ENCODE data around the gene SLC25A30. TPM values are rescaled to one million over a fixed set of nuclear protein-coding genes. Genes with fewer than 3 reads are reported as not detected.

Gene SLC25A30
- total and polyA plus RNA-seq, 9 of the 15 experiments (the other 6 are each of a cell fraction or from before 2014, with no cell fraction given) = 1.1 to 11.1 (median 5.6) TPM

DNA sequence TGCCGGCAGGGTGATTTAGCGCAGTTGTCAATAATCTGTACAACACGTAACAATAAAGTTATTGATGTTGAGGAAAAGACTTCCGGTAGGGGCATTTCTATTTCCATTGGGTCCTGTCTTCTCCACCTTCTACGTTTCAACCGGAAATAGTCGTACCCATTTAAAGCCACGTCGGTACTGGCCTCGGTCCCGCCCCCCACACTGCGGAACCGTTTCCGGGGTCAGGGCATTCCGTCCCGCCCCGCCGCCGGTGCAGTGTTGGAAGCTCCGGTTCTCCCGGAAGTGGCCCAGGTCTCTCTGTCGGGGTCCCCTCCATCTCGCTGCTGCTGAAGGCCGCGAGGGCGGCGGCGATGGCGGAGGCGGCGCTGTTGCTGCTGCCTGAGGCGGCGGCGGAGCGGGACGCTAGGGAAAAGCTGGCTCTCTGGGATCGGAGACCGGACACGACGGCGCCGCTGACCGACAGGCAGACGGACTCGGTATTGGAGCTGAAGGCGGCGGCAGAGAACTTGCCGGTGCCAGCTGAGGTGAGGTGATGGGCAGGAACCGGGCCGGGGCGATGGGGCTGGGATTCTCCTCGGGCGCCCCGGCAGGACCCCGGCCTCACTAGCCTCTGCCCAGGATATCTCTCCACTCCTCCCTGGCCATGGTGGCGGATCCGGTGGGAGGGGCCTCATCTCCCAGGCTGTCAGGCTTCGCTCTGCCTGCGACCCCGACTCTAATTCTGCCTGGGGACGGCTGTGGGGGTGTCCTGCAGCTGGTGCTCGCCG, 46.7 kb upstream of the SLC25A30 start, which contains the start of gene COG3 (continued):
- no peak for TF ChIP-seq ZBTB17 (CRISPR knock-in tag; IDR thresholded peaks at IDR 0.05)
- TF ChIP-seq POLR2AphosphoS2 (IDR thresholded peaks at IDR 0.05; ENCODE audit: low read length) = no peak
- no peak for TF ChIP-seq RFX1 (IDR thresholded peaks at IDR 0.05)
- TF ChIP-seq CREM (IDR thresholded peaks at IDR 0.05; ENCODE audit: low read depth) = peak; percentile 88
- TF ChIP-seq MEIS2 (IDR thresholded peaks at IDR 0.05; ENCODE audit: partially characterized antibody) = peak; percentile 93
- TF ChIP-seq, protein P1, sequence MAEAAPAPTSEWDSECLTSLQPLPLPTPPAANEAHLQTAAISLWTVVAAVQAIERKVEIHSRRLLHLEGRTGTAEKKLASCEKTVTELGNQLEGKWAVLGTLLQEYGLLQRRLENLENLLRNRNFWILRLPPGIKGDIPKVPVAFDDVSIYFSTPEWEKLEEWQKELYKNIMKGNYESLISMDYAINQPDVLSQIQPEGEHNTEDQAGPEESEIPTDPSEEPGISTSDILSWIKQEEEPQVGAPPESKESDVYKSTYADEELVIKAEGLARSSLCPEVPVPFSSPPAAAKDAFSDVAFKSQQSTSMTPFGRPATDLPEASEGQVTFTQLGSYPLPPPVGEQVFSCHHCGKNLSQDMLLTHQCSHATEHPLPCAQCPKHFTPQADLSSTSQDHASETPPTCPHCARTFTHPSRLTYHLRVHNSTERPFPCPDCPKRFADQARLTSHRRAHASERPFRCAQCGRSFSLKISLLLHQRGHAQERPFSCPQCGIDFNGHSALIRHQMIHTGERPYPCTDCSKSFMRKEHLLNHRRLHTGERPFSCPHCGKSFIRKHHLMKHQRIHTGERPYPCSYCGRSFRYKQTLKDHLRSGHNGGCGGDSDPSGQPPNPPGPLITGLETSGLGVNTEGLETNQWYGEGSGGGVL (CRISPR knock-in tag; IDR thresholded peaks at IDR 0.05) = no peak
- TF ChIP-seq FOXK2 (conservative IDR thresholded peaks at IDR 0.05 in 1 of 2, IDR thresholded peaks at IDR 0.05 in 1 of 2; ENCODE audit: low read depth in 2 of 2) = peak; percentile 90 to 91
- no peak for TF ChIP-seq MIER1 (IDR thresholded peaks at IDR 0.05; ENCODE audit: low read depth)
- TF ChIP-seq ESRRA (IDR thresholded peaks at IDR 0.05; ENCODE audit: borderline replicate concordance, low read depth) = 0 out of 2 replicates have a peak, but pooled peaks have one; percentile 13
- TF ChIP-seq, protein P2, sequence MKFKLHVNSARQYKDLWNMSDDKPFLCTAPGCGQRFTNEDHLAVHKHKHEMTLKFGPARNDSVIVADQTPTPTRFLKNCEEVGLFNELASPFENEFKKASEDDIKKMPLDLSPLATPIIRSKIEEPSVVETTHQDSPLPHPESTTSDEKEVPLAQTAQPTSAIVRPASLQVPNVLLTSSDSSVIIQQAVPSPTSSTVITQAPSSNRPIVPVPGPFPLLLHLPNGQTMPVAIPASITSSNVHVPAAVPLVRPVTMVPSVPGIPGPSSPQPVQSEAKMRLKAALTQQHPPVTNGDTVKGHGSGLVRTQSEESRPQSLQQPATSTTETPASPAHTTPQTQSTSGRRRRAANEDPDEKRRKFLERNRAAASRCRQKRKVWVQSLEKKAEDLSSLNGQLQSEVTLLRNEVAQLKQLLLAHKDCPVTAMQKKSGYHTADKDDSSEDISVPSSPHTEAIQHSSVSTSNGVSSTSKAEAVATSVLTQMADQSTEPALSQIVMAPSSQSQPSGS (CRISPR knock-in tag; IDR thresholded peaks at IDR 0.05) = no peak
- TF ChIP-seq BACH1 (tag; IDR thresholded peaks at IDR 0.05) = no peak
- no peak for TF ChIP-seq NFE2L1 (tag; IDR thresholded peaks at IDR 0.05; ENCODE audit: borderline replicate concordance, low read depth)
- TF ChIP-seq ETV1 (tag; conservative IDR thresholded peaks at IDR 0.05; ENCODE audit: low read depth) = peak; percentile 90
- no peak for TF ChIP-seq ADNP (tag; IDR thresholded peaks at IDR 0.05)
- TF ChIP-seq LCOR (CRISPR knock-in tag; IDR thresholded peaks at IDR 0.05) = no peak
- no peak for TF ChIP-seq NELFE (IDR thresholded peaks at IDR 0.05; ENCODE audit: insufficient read depth, insufficient read length)
- TF ChIP-seq FOXA3 (CRISPR knock-in tag; conservative IDR thresholded peaks at IDR 0.05 in 1 of 2, IDR thresholded peaks at IDR 0.05 in 1 of 2) = peak; percentile 22 to 56; a peak in 2 of 4 replicates
- peak; percentile 37; the same call in 1 of the 2 replicates for TF ChIP-seq TAF7 (tag; IDR thresholded peaks at IDR 0.05)
- peak in 2 of 3 experiments; percentile 24 to 38 for TF ChIP-seq YY1 (IDR thresholded peaks at IDR 0.05; ENCODE audit: borderline replicate concordance in 1 of 3, control insufficient read depth in 1 of 3, extremely low read depth in 1 of 3, insufficient read depth in 3 of 3, insufficient read length in 1 of 3, insufficient replicate concordance in 2 of 3, low read depth in 1 of 3, low read length in 2 of 3)

All from K562 (cell line).